Mesothelial cell of epicardium (in vitro differentiated cells): ENCODE data around the gene ULBP3. TPM values are rescaled to one million over a fixed set of nuclear protein-coding genes. Genes with fewer than 3 reads are reported as not detected.

ENCODE experiments used
- DNase-seq, 2 experiments: peaks; one replicate each; pipeline ENCODE4 v3.0.0; 2021; ENCODE audit warnings: low spot score in 2 of 2; ENCODE audit not compliant: unreplicated experiment in 2 of 2
- H3K27ac Mint-ChIP-seq: 2 replicates; pipeline ENCODE4 v1.8.0; 2021; ENCODE audit warnings: mixed read lengths
- H3K27me3 Mint-ChIP-seq: 2 replicates; pipeline ENCODE4 v1.8.0; 2021; ENCODE audit warnings: low read depth, mixed read lengths
- H3K36me3 Mint-ChIP-seq: 2 replicates; pipeline ENCODE4 v1.8.0; 2021; ENCODE audit warnings: mixed read lengths
- H3K4me1 Mint-ChIP-seq: 2 replicates; pipeline ENCODE4 v1.8.0; 2021; ENCODE audit warnings: mixed read lengths
- H3K4me3 Mint-ChIP-seq: 2 replicates; pipeline ENCODE4 v1.8.0; 2021; ENCODE audit warnings: mild to moderate bottlenecking, moderate library complexity, mixed read lengths
- H3K9me3 Mint-ChIP-seq: 2 replicates; pipeline ENCODE4 v1.8.0; 2021; ENCODE audit warnings: mixed read lengths
- total RNA-seq: library from RNA; stranded (reverse); gene quantifications from 3 replicates; pipeline ENCODE4 v1.2.1, GENCODE V29; 2021
- TF ChIP-seq, protein P1 (sequence below): fragments of 200-600 bp; sonication (generic); IDR thresholded peaks from one replicate; pipeline ENCODE4 v1.5.0; 2021; ENCODE audit warnings: antibody characterized with exemption; ENCODE audit not compliant: unreplicated experiment

Gene ULBP3
- total RNA-seq, 1 donor from 2014 or later, result 4.3 TPM

DNA sequence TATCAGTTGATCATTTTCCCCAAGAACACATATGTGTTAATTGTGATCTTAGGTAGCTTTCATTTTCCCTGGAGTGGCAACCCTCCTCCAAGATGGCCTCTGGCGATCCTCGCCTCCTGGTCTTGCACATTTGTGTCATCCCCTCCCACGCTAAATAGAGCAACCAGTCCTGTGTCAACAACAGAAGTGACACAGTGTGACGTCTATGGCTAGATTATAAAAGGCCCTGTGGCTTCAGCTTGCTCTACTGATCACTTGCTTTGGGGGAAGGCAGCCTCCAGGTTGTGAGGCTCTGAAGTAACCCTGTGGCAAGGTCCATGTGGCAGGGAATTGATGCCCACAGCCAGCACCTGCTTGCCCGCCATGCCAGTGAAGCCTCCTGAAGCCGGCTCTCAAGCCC, 43.3 kb upstream of the ULBP3 start:
- Mint-ChIP-seq H3K4me1 (no peaks in the 10 kb centered on the region), H3K4me3 (no peak overlapping the region), H3K36me3 (no peaks in the 10 kb centered on the region), H3K9me3 (peaks cover 8% of the 10 kb centered on the region), H3K27ac (no peak overlapping the region), H3K27me3 (peaks cover 36% of the 10 kb centered on the region)
- TF ChIP-seq, protein P1, sequence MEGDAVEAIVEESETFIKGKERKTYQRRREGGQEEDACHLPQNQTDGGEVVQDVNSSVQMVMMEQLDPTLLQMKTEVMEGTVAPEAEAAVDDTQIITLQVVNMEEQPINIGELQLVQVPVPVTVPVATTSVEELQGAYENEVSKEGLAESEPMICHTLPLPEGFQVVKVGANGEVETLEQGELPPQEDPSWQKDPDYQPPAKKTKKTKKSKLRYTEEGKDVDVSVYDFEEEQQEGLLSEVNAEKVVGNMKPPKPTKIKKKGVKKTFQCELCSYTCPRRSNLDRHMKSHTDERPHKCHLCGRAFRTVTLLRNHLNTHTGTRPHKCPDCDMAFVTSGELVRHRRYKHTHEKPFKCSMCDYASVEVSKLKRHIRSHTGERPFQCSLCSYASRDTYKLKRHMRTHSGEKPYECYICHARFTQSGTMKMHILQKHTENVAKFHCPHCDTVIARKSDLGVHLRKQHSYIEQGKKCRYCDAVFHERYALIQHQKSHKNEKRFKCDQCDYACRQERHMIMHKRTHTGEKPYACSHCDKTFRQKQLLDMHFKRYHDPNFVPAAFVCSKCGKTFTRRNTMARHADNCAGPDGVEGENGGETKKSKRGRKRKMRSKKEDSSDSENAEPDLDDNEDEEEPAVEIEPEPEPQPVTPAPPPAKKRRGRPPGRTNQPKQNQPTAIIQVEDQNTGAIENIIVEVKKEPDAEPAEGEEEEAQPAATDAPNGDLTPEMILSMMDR, result no peak
- DNase-seq, result no peak

DNA sequence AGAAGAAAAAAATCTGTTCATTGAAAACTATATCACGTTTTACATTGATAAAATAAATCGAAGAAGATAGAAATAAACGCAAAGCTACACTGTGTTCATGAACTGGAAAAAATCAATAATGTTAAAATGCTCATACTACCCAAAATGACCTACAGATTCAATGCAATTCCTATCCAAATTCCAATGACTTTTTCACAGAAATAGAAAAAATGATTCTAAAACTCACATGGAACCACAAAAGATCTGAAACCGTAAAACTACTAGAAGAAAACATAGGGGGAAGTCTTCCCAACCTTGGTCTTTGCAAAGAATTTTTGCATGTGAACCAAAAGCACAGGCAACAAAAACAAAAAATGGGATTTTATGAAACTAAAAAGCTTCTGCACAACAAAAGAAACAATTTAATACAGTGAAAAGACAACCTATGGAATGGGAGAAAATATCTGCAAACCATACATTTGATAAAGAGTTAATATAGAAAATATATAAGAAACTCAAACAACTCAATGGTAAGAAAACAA, 33.9 kb upstream of the ULBP3 start:
- no peak overlapping the region for H3K4me3 Mint-ChIP-seq
- H3K27ac Mint-ChIP-seq, result no peak overlapping the region
- DNase-seq, result no peak
- H3K27me3 Mint-ChIP-seq, result peaks cover 19% of the 10 kb centered on the region
- TF ChIP-seq, protein P1, result no peak
- no peaks in the 10 kb centered on the region for H3K9me3 Mint-ChIP-seq
- no peaks in the 10 kb centered on the region for H3K4me1 Mint-ChIP-seq
- H3K36me3 Mint-ChIP-seq, result no peaks in the 10 kb centered on the region

DNA sequence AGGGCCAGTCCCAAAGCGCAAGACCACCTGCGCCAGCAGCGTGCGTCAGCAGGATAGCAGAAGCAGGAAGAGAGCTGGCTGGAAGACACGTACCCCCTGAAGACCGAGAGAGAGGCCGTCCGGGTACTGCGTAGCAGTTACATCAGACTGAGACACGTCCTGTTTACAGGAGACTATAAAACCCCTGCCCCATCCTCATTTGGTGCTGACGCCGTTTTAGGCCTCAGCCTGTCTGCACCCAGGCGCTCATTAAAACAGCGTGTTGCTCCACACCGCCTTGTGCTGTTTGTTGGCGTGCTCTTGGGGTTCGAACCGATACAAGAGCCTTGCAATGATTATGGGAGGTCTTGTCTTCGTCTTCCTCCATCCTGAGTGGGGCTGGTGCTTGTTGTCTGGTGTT, 31.8 kb upstream of the ULBP3 start:
- TF ChIP-seq, protein P1, result no peak
- H3K9me3 Mint-ChIP-seq, result no peaks in the 10 kb centered on the region
- H3K27me3 Mint-ChIP-seq, result peaks cover 22% of the 10 kb centered on the region
- DNase-seq, result no peak
- no peak overlapping the region for H3K4me3 Mint-ChIP-seq
- no peaks in the 10 kb centered on the region for H3K36me3 Mint-ChIP-seq
- no peak overlapping the region for H3K27ac Mint-ChIP-seq
- no peaks in the 10 kb centered on the region for H3K4me1 Mint-ChIP-seq

DNA sequence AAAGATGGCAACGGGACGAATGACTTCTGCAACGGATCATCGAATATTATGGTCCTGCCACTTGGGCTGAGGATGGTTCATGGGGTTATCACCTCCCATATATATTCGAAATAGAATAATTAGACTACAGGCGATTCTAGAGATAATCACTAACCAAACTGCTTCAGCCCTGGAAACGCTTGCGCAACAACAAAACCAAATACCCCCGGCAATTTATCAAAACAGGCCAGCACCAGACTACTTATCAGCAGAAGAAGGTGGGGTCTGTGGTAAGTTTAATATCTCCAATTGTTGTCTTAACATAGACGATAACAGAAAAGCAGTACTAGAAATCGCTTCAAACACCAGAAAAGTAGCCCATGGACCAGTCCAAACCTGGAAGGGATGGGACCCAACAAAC, 31.0 kb upstream of the ULBP3 start:
- DNase-seq, result no peak
- TF ChIP-seq, protein P1, result no peak
- H3K4me3 Mint-ChIP-seq, result no peak overlapping the region
- peaks cover 30% of the 10 kb centered on the region for H3K27me3 Mint-ChIP-seq
- no peak overlapping the region for H3K27ac Mint-ChIP-seq
- H3K9me3 Mint-ChIP-seq, result no peaks in the 10 kb centered on the region
- H3K4me1 Mint-ChIP-seq, result no peaks in the 10 kb centered on the region
- no peaks in the 10 kb centered on the region for H3K36me3 Mint-ChIP-seq

DNA sequence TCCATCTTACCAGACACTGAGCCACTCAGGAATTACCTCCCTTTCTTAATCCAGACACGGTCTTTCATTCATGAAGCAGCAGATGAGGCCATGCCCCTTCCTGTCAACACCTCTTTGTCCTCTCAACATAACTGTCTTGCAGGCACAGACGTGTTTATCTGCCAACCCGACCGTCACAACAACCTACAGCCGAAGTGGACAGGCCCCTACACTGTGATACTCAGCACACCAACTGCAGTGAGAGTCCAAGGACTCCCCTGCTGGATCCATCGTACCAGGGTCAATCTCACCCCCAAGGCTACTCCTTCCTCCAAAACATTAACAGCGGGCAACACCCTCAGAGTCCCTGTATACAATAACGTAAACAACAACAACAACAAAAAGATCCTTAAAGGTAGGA, 30.6 kb upstream of the ULBP3 start:
- DNase-seq, result no peak
- Mint-ChIP-seq H3K27ac (no peak overlapping the region), H3K27me3 (peaks cover 32% of the 10 kb centered on the region), H3K9me3 (no peaks in the 10 kb centered on the region), H3K36me3 (no peaks in the 10 kb centered on the region), H3K4me1 (no peaks in the 10 kb centered on the region), H3K4me3 (no peak overlapping the region)
- TF ChIP-seq, protein P1, result no peak

DNA sequence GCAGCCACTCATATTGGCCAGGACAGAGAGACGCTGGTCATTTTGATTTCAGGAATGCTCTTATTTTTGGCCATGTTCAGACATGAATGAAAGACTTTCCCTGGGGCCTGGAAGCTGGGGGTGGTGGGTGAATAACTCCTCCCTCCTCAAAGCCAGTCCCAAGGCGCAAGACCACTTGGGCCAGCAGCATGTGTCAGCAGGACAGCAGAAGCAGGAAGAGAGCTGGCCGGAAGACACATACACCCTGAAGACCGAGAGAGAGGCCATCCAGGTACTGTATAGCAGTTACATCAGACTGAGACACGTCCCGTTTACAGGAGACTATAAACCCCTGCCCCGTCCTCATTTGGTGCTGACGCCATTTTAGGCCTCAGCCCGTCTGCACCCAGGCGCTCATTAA, 29.2 kb upstream of the ULBP3 start:
- Mint-ChIP-seq H3K27me3 (peaks cover 37% of the 10 kb centered on the region), H3K36me3 (no peaks in the 10 kb centered on the region), H3K4me3 (no peak overlapping the region), H3K27ac (no peak overlapping the region), H3K9me3 (no peaks in the 10 kb centered on the region), H3K4me1 (no peaks in the 10 kb centered on the region)
- DNase-seq, result no peak
- TF ChIP-seq, protein P1, result no peak
